ENCODE measurements around the gene TTC7B. TPM values are rescaled to one million over a fixed set of nuclear protein-coding genes. Genes with fewer than 3 reads are reported as not detected.

The TTC7B gene
- total RNA-seq, 1 donor from 2014 or later = 40.4 TPM

DNA sequence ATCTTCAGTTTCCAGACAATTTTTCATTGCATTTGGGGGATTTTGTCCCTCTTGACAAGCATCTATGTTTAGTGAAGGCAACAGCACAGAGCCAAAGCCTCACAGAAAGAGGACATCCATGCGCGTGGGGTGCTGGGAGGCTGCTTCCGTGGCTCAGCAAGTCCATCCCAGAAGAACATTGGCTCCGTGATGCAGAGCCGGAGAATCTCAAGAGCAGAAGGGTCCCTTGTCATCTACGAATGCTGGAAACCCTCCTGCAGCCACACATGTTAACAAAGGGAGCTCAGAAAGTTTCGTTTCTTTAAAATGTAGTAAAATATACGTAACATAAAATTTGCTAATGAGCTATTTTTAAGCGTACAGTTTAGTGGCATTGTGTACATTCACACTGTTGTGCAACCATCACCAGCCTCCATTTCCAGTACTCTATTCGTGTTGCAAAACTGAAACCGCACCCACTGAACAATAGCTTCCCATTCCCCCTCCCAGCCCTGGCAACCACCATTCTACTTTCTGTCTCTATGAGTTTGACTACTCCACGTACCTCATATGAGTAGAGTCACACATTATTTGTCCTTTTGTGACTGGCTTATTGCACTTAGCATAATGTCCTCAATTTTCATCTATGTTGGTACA lies 185.9 kb downstream of the TTC7B start:
- H3K27me3 Mint-ChIP-seq = no peaks in the 10 kb centered on the region
- H3K4me1 Mint-ChIP-seq (ENCODE audit: unreplicated experiment) = peaks cover 22% of the 10 kb centered on the region
- no peak overlapping the region for H3K4me3 Mint-ChIP-seq
- TF ChIP-seq, protein P1, sequence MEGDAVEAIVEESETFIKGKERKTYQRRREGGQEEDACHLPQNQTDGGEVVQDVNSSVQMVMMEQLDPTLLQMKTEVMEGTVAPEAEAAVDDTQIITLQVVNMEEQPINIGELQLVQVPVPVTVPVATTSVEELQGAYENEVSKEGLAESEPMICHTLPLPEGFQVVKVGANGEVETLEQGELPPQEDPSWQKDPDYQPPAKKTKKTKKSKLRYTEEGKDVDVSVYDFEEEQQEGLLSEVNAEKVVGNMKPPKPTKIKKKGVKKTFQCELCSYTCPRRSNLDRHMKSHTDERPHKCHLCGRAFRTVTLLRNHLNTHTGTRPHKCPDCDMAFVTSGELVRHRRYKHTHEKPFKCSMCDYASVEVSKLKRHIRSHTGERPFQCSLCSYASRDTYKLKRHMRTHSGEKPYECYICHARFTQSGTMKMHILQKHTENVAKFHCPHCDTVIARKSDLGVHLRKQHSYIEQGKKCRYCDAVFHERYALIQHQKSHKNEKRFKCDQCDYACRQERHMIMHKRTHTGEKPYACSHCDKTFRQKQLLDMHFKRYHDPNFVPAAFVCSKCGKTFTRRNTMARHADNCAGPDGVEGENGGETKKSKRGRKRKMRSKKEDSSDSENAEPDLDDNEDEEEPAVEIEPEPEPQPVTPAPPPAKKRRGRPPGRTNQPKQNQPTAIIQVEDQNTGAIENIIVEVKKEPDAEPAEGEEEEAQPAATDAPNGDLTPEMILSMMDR (conservative IDR thresholded peaks at IDR 0.05) = no peak
- no peak for DNase-seq (ENCODE audit: extremely low spot score, unreplicated experiment)
- H3K27ac Mint-ChIP-seq = no peak overlapping the region
- H3K9me3 Mint-ChIP-seq = no peaks in the 10 kb centered on the region
- H3K36me3 Mint-ChIP-seq = peaks cover 10% of the 10 kb centered on the region

DNA sequence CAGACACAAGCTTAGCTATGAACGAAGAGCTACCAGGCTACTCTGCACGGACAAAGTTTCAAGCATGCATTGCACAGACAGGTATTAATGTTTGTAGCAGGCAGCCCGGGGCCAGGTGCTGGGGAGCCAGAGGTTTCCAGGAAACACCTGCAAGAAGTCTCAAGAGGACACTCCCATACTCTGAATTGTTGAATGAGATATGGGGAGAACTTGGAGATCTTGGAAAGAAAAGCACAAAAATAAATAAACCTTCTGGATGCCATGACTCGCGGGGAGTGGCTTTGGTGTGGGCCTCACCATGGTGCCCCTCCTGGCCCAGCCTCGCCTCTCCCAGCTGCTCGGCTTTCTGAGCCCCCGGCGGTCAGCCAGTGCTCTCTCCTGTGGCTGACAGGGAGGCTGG lies 186.8 kb downstream of the TTC7B start:
- no peak for DNase-seq (ENCODE audit: extremely low spot score, unreplicated experiment)
- Mint-ChIP-seq H3K27me3 (no peaks in the 10 kb centered on the region), H3K4me3 (no peak overlapping the region), H3K27ac (no peak overlapping the region), H3K4me1 (ENCODE audit: unreplicated experiment) (peaks cover 31% of the 10 kb centered on the region), H3K36me3 (peaks cover 3% of the 10 kb centered on the region), H3K9me3 (no peaks in the 10 kb centered on the region)
- TF ChIP-seq, protein P1 (conservative IDR thresholded peaks at IDR 0.05) = no peak

DNA sequence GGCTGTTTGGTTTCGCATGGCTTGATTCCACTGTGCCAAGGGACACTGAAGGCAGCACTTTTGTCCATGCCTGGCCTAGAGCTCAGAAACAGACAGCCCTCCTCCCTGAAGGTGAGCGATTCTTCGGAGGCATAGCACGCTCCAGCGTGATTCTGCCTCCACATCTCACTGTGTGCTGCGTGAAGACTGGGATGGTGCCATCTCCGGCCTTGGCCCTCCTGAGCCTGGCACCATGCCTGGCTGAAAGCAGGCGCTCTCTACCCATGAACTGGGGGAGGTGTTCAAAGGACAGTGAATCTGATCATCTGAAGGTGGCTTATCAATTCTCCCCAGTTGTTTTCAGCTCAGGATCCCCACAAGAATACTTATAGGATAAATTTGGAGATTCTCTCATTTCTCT lies 187.4 kb downstream of the TTC7B start:
- TF ChIP-seq, protein P1 (conservative IDR thresholded peaks at IDR 0.05) = no peak
- Mint-ChIP-seq H3K27me3 (no peaks in the 10 kb centered on the region), H3K9me3 (no peaks in the 10 kb centered on the region), H3K4me1 (ENCODE audit: unreplicated experiment) (peaks cover 37% of the 10 kb centered on the region), H3K36me3 (peaks cover 3% of the 10 kb centered on the region), H3K4me3 (no peak overlapping the region), H3K27ac (no peak overlapping the region)
- no peak for DNase-seq (ENCODE audit: extremely low spot score, unreplicated experiment)

DNA sequence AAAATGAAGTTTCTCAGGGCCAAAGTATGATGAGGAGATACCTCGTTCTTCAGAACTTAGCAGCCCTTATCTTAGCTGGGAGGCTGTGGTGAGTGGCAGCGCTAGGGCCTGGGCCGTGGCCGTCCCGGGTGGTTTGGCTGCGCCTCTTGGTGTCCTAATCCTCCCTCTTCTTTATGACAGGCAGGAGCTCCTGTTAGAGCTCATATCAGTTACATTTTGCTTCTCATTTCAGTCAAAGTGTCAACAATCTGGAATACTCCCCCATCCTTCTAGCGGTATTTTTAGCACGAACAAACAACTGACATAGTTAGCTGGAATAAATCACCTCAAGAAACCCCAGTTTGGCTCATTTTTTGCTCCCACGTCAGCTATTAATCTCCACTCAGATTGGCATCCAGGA lies 188.8 kb downstream of the TTC7B start:
- Mint-ChIP-seq H3K36me3 (no peaks in the 10 kb centered on the region), H3K4me1 (ENCODE audit: unreplicated experiment) (peaks cover 40% of the 10 kb centered on the region), H3K4me3 (no peak overlapping the region), H3K27ac (no peak overlapping the region), H3K27me3 (no peaks in the 10 kb centered on the region), H3K9me3 (no peaks in the 10 kb centered on the region)
- TF ChIP-seq, protein P1 (conservative IDR thresholded peaks at IDR 0.05) = no peak
- DNase-seq (ENCODE audit: extremely low spot score, unreplicated experiment) = no peak

DNA sequence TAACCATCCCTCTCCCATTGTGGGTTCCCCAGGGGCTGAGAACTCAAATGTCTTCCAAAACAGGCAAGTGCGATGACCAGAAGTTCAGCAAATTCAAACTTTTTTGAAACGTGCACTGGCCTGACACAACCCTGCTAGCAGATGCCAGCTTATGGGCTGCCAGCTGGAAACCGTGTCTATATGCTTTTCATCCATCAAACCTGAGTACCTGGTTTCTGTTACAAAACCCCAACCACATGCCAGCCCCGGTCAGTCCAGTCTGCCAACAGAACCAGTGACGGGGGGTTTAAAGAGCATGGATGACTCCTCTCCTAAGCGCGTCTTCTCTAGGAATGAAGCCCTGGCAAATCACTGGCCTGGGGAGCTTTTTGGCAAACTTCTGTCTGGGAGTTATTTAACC lies 189.7 kb downstream of the TTC7B start:
- Mint-ChIP-seq H3K36me3 (peaks cover 3% of the 10 kb centered on the region), H3K27me3 (no peaks in the 10 kb centered on the region), H3K27ac (no peak overlapping the region), H3K4me3 (no peak overlapping the region), H3K9me3 (no peaks in the 10 kb centered on the region), H3K4me1 (ENCODE audit: unreplicated experiment) (peaks cover 40% of the 10 kb centered on the region)
- TF ChIP-seq, protein P1 (conservative IDR thresholded peaks at IDR 0.05) = no peak
- DNase-seq (ENCODE audit: extremely low spot score, unreplicated experiment) = no peak

All from type B pancreatic cell (in vitro differentiated cells).